K562 (cell line): Measurements from ENCODE around the gene CD248. TPM values are rescaled to one million over a fixed set of nuclear protein-coding genes. Genes with fewer than 3 reads are reported as not detected.

Source experiments
- CTBP1 ChIP-seq: fragments of 450-650 bp; IDR thresholded peaks from 2 replicates; pipeline ENCODE4 v1.6.1; 2016; ENCODE audit warnings: borderline replicate concordance
- PKNOX1 ChIP-seq: fragments of 450-650 bp; IDR thresholded peaks from 2 replicates; pipeline ENCODE4 v1.6.1; 2016
- POU5F1 ChIP-seq: fragments of 150-350 bp; IDR thresholded peaks from 2 replicates; pipeline ENCODE4 v1.6.1; 2014; ENCODE audit warnings: borderline replicate concordance, low read length, low read depth, mild to moderate bottlenecking; ENCODE audit not compliant: partially characterized antibody
- RFX7 ChIP-seq: fragments of 250-450 bp; sonication (Bioruptor Pico); IDR thresholded peaks from 2 replicates; pipeline ENCODE4 v1.5.1; 2021; ENCODE audit warnings: mild to moderate bottlenecking
- SAFB2 ChIP-seq: fragments of 200-400 bp; formaldehyde crosslinking; IDR thresholded peaks from 2 replicates; pipeline ENCODE4 v1.6.1; 2018; ENCODE audit warnings: borderline replicate concordance, low read length, low read depth, moderate library complexity; ENCODE audit not compliant: severe bottlenecking
- SP1 ChIP-seq: sonication (generic); formaldehyde crosslinking; IDR thresholded peaks from 2 replicates; pipeline ENCODE4 v1.8.1; 2022; ENCODE audit warnings: mild to moderate bottlenecking, missing genetic modification reagents
- TAL1 ChIP-seq: fragments of 450-650 bp; IDR thresholded peaks from 2 replicates; pipeline ENCODE4 v1.6.1; 2016; ENCODE audit warnings: mild to moderate bottlenecking
- TRIM24 ChIP-seq, 2 experiments: fragments of 450-650 bp; IDR thresholded peaks; 2 replicates each; pipeline ENCODE4 v1.6.1; 2016
- ZNF398 ChIP-seq: fragments of 250-450 bp; sonication (Bioruptor Pico); IDR thresholded peaks from 2 replicates; pipeline ENCODE4 v1.8.0; 2021; ENCODE audit warnings: moderate library complexity, mild to moderate bottlenecking, inconsistent platforms
- polyA plus RNA-seq, 8 experiments: library from polyadenylated mRNA; depleted of rRNA in 4 of 8; stranded (reverse) in 5 of 8; unstranded in 3 of 8; fragments of >200 nt; fragmentation: Nextera tagmentation in 2 of 8; fragmentation: Illumina TruSeq in 1 of 8; extraction: Ambion mirVana in 2 of 8; extraction: Trizol in 1 of 8; gene quantifications; 2 replicates each; pipeline versions ENCODE4 v1.2.1 to v1.2.3, GENCODE V29; 2011 to 2014; ENCODE audit warnings: inconsistent platforms in 1 of 8, missing spikeins in 1 of 8
- total RNA-seq, 7 experiments: library from RNA; depleted of rRNA in 6 of 7; stranded (reverse); fragments of >200 nt in 6 of 7; fragmentation: Illumina TruSeq in 2 of 7; extraction: Trizol in 2 of 7; gene quantifications; 2 replicates each; pipeline versions ENCODE4 v1.2.1 to v1.2.3, GENCODE V29; 2011 to 2021; ENCODE audit warnings: low replicate concordance in 1 of 7
- TF ChIP-seq, protein P1 (sequence below), 2 experiments: fragments of 450-650 bp in 1 of 2; sonication (generic) in 1 of 2; formaldehyde crosslinking in 1 of 2; IDR thresholded peaks; 2 replicates each; pipeline versions ENCODE4 v1.7.1 to v1.9.0; 2016 to 2022; ENCODE audit warnings: inconsistent platforms in 1 of 2, mild to moderate bottlenecking in 1 of 2, missing genetic modification reagents in 1 of 2
- TF ChIP-seq, protein P2 (sequence below): fragments of 450-650 bp; IDR thresholded peaks from 2 replicates; pipeline ENCODE4 v1.7.1; 2018; ENCODE audit warnings: mild to moderate bottlenecking, low read depth; ENCODE audit not compliant: partially characterized antibody

Gene CD248
- total and polyA plus RNA-seq, 9 of the 15 experiments (the other 6 are each of a cell fraction or from before 2014, with no cell fraction given), result 0.09 TPM; not detected in 8

- TF ChIP-seq, protein P1, sequence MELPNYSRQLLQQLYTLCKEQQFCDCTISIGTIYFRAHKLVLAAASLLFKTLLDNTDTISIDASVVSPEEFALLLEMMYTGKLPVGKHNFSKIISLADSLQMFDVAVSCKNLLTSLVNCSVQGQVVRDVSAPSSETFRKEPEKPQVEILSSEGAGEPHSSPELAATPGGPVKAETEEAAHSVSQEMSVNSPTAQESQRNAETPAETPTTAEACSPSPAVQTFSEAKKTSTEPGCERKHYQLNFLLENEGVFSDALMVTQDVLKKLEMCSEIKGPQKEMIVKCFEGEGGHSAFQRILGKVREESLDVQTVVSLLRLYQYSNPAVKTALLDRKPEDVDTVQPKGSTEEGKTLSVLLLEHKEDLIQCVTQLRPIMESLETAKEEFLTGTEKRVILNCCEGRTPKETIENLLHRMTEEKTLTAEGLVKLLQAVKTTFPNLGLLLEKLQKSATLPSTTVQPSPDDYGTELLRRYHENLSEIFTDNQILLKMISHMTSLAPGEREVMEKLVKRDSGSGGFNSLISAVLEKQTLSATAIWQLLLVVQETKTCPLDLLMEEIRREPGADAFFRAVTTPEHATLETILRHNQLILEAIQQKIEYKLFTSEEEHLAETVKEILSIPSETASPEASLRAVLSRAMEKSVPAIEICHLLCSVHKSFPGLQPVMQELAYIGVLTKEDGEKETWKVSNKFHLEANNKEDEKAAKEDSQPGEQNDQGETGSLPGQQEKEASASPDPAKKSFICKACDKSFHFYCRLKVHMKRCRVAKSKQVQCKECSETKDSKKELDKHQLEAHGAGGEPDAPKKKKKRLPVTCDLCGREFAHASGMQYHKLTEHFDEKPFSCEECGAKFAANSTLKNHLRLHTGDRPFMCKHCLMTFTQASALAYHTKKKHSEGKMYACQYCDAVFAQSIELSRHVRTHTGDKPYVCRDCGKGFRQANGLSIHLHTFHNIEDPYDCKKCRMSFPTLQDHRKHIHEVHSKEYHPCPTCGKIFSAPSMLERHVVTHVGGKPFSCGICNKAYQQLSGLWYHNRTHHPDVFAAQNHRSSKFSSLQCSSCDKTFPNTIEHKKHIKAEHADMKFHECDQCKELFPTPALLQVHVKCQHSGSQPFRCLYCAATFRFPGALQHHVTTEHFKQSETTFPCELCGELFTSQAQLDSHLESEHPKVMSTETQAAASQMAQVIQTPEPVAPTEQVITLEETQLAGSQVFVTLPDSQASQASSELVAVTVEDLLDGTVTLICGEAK (IDR thresholded peaks at IDR 0.05), result no peak
- TF ChIP-seq, protein P1 (CRISPR knock-in tag; IDR thresholded peaks at IDR 0.05), result no peak
- TF ChIP-seq SP1, result peak; percentile 48; the same call in 1 of the 2 replicates
- TF ChIP-seq POU5F1, result no peak
- TF ChIP-seq TRIM24 (IDR thresholded peaks at IDR 0.05), result no peak
- TF ChIP-seq ZNF398 (CRISPR knock-in tag), result no peak
- no peak for TF ChIP-seq PKNOX1
- TF ChIP-seq, protein P2, sequence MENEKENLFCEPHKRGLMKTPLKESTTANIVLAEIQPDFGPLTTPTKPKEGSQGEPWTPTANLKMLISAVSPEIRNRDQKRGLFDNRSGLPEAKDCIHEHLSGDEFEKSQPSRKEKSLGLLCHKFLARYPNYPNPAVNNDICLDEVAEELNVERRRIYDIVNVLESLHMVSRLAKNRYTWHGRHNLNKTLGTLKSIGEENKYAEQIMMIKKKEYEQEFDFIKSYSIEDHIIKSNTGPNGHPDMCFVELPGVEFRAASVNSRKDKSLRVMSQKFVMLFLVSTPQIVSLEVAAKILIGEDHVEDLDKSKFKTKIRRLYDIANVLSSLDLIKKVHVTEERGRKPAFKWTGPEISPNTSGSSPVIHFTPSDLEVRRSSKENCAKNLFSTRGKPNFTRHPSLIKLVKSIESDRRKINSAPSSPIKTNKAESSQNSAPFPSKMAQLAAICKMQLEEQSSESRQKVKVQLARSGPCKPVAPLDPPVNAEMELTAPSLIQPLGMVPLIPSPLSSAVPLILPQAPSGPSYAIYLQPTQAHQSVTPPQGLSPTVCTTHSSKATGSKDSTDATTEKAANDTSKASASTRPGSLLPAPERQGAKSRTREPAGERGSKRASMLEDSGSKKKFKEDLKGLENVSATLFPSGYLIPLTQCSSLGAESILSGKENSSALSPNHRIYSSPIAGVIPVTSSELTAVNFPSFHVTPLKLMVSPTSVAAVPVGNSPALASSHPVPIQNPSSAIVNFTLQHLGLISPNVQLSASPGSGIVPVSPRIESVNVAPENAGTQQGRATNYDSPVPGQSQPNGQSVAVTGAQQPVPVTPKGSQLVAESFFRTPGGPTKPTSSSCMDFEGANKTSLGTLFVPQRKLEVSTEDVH, result no peak
- no peak for TF ChIP-seq RFX7 (CRISPR knock-in tag)
- TF ChIP-seq CTBP1, result peak; percentile 60; the same call in 1 of the 2 replicates
- TF ChIP-seq TAL1, result no peak
- TF ChIP-seq SAFB2, result no peak
Observed at GRCh38 chr11:66336234-66337102, 19.6 kb upstream of the CD248 start, which contains the start of gene RIN1 (continued).
